NK-92 treated with Interleukin-12 subunit alpha and Interleukin-12 subunit beta, amount 100 ng/mL, for 24 hours (cell line): ENCODE results near the gene TNIK.

Source experiments
- DNase-seq: peaks from one replicate; lab custom pipeline; 2025; lab: John Stamatoyannopoulos, UW

The TNIK gene

DNA sequence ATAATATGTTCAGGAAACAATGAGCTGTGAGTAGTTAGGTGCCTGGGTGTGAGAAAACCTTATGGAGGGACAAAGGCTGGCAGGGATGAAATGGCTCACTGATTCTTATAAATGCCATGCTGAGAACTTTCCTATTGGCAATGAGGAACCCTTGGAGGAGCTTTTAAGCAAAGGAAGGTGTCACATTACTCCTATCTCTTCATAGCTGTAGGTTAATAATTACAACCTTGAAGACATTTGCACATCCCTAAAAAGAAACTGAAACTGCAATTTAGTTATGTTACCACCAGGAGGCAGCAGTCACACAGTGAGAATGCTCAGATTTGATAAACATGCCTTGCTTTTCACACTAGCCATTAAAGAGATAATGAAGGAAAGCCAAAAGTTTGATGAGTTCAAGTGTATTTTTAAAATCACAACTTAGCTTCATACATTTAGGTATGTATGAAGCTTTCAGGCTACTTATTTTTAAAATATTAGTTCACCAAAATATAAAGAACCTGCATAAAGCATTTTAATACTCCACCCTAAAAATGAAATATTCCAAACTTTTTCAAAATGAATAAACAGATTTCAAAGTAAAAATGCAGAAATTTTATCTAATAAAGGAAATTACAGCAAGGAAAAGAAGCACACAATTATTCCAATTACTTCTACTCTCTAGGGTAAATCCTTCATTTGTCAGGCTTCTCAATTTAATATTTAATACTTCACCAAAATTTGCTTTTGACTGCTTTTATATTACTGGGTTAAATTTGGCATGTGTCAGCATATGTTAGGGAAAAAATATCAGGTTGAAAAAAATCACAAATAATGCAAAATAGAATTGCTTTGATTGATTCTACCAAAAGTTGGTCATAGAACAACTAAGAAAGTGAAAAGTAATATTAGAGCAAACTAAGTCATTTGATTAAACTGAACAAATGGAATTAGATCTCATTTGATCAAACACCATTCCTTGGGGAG, 296.8 kb downstream of the TNIK start:
- DNase-seq = no peak

GRCh38 chr3:171160325-171160724, 299.9 kb downstream of the TNIK start:
- no peak for DNase-seq

- no peak for DNase-seq
Observed at GRCh38 chr3:171159822-171160157, 300.4 kb downstream of the TNIK start.

- DNase-seq = no peak
Observed at GRCh38 chr3:171159024-171159821, 301.0 kb downstream of the TNIK start.

DNA sequence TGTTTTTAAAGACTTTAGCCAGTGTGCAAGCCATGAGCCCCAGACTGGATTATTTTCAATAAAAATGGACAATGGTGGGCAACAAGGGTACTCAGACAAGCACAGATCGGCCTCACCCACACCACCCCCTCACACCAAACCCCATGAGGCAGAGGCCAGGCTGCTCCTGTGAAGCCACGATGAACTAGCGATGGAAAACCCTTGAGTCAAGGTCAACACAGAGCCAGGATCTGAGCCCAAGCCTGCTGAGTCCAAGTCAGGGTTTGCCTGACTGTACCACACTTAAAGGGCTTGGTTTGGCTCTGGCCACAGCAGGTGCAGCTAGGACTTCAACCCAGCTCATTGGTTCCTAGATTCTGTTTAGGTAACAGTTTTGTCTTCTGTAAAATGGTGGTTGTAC, 302.2 kb downstream of the TNIK start:
- no peak for DNase-seq

DNA sequence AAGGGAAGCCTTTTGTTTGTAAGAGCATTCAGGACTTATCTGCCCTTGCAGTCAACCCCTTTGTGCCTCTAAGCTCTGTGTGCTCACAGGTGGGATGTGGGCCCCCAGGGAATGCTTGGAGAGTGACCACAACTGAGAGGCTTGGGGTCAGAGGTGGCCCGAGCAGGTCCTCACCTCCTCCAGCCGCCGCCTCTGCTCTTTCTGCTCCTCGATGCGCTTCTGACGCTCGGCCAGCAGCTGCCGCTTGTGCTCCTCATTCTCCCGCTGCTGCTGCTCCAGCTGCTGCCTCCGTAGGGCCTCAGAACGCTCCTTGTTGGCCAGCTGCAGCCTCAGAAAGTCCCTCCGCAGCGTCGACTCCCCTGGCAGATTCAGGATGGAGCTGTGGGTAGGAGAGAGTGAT, 302.9 kb downstream of the TNIK start:
- no peak for DNase-seq

DNA sequence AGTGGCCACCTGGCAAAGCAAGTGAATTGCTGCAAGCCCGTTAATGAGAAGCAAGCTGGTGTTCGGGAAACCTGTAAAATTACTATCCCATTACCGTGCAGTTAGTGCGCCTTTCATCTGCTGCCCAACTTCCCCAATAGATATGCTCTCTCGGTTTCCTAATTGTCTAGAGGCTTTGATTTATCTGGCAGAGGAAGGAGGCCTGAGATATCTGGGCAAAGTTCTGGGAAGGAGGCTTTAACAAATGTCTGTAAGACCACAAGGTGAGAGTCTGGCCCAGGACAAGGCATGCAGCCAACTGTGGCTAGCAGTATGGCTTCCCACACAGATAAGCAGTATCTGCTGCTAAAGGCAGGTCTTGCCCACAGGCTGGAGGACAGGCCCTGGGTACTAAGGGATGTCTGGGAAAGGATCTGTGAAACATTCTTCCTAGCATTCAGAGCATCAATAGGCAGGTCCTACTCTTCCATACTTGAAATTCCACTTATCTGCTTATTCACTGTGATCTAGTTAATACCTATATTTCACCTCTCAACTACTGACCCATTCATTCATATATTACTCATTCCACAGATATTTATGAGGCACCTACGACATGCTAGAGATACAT, 303.7 kb downstream of the TNIK start:
- no peak for DNase-seq

- DNase-seq = no peak
Observed at GRCh38 chr3:171155122-171155700, 305.0 kb downstream of the TNIK start.

GRCh38 chr3:171150945-171151344, 309.3 kb downstream of the TNIK start:
- no peak for DNase-seq

- no peak for DNase-seq
Observed at GRCh38 chr3:171149526-171150116, 310.6 kb downstream of the TNIK start.

- no peak for DNase-seq
Observed at GRCh38 chr3:171145798-171146197, 314.4 kb downstream of the TNIK start.

GRCh38 chr3:171142985-171143384, 317.2 kb downstream of the TNIK start:
- DNase-seq = no peak

GRCh38 chr3:171140246-171140645, 320.0 kb downstream of the TNIK start:
- DNase-seq = no peak

DNA sequence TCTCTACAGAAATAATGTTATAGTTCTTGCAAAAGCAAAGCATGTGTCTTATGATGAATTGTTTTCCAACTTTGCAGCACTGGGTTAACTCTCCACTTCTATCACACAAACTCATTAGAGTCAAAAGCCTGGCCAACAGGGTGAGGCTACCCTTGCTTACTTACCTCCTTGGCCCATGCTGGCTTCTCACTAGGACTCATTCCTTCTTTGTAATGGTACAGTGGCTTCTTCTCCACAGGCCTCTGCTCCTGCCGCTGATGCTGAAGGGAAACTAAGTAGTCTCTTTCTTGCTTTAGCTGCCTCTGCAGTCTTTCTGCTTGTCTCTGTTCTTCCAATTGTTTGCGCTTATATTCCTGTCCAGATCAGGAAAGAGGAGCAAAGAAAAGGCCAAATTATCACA, 322.2 kb downstream of the TNIK start:
- DNase-seq = no peak

DNA sequence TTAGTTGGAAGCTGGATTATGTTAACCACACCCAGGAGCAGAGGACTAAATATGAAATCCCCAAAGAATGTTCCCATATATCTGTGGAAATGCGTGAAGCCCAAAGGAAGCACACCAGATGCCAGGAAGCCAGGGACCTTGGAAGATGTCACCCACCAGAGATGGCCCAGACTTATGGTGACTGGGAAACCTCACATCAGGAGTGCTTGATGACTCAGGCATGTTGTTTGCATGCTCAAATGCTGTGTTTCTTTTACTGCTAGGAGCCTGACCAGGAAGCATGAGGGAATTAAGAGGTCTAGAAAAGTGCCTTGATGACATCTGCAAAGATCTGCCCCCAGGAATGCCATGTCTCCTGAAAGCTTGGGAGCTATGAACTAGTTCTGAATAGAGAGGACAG, 324.7 kb downstream of the TNIK start:
- no peak for DNase-seq

- DNase-seq = no peak
Observed at GRCh38 chr3:171133796-171134569, 326.2 kb downstream of the TNIK start.

DNA sequence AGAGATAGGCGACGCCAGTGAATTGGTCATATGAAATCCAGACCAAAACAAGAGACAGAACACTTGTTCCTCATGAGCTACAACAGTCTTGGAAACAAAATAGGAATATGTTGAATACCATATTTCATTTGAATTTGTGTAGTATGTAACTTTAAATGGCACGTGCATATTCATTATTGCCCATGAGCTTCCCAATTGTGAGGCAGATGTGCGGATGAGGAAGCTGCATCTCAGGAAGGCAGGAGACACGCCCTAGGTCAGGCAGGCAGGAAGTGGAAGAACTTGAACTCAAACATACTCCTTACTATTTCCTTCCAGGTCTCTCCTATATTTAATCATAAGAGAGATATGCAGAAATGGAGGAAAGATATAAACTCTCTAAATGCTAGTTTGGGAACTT, 326.9 kb downstream of the TNIK start:
- DNase-seq = no peak

- no peak for DNase-seq
Observed at GRCh38 chr3:171132873-171133272, 327.3 kb downstream of the TNIK start.

- DNase-seq = no peak
Observed at GRCh38 chr3:171129827-171130226, 330.4 kb downstream of the TNIK start.

DNA sequence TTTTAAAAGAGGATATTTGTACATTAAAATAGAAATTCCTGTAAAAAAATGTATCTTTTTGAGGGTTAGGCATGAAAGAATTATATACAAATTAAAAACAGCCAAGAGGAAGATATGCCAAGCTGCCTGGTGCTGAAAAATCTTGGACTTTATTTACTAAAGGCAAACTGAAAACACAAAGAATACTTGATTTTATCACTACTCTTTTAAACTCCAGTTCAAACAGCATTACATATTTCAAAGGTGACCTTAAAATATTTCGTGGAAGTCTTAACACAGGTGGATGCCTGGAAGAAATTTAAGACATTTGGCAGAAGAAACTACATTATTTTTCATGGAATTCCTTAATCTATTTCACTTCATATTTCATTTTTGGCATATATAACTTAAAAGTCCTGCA, 332.6 kb downstream of the TNIK start:
- no peak for DNase-seq
